C4-2B (cell line): ENCODE measurements around the gene ZNRF3.

Source experiments
- ZFX ChIP-seq: fragments of 450-650 bp; IDR thresholded peaks from 2 replicates; pipeline ENCODE4 v1.6.1; 2017
- TF ChIP-seq, protein P1 (sequence below): fragments of 450-650 bp; conservative IDR thresholded peaks from 2 replicates; pipeline ENCODE4 v1.5.1; 2017; ENCODE audit warnings: mild to moderate bottlenecking

DNA sequence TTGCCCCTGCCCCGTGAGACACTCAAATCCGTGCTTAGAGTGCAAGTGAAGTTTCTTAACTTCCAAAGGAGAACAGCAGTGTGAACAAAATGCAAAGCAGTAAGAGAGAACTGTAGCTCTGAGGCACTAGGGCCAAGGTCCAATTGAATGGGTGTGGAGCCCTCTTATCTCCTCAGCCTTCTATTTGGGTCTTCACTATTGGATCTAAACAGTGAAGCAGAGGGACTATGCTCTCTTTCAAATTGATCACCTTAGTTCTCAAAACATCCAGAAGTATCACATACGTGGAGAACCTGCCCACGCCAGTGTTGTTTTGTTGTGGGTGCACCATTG lies 128.7 kb downstream of the ZNRF3 start:
- TF ChIP-seq ZFX = no peak
- TF ChIP-seq, protein P1, sequence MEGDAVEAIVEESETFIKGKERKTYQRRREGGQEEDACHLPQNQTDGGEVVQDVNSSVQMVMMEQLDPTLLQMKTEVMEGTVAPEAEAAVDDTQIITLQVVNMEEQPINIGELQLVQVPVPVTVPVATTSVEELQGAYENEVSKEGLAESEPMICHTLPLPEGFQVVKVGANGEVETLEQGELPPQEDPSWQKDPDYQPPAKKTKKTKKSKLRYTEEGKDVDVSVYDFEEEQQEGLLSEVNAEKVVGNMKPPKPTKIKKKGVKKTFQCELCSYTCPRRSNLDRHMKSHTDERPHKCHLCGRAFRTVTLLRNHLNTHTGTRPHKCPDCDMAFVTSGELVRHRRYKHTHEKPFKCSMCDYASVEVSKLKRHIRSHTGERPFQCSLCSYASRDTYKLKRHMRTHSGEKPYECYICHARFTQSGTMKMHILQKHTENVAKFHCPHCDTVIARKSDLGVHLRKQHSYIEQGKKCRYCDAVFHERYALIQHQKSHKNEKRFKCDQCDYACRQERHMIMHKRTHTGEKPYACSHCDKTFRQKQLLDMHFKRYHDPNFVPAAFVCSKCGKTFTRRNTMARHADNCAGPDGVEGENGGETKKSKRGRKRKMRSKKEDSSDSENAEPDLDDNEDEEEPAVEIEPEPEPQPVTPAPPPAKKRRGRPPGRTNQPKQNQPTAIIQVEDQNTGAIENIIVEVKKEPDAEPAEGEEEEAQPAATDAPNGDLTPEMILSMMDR = no peak
